Measurements from ENCODE around the gene PNMA8C.

GRCh38 chr19:46381756-46382345 is 46.9 kb downstream of the PNMA8C start:
- no peak for TF ChIP-seq POLR2A (IDR thresholded peaks at IDR 0.05; ENCODE audit: low read length)
- no peak for TF ChIP-seq GATA1 (IDR thresholded peaks at IDR 0.05; ENCODE audit: low read depth, low read length)
